HEK293 (cell line): Measurements from ENCODE around the gene ZMYND10.

Experiments used
- CTCF ChIP-seq: fragments of 450-650 bp; formaldehyde crosslinking; IDR thresholded peaks from 2 replicates; pipeline ENCODE4 v1.5.1; 2016; ENCODE audit warnings: missing biosample characterization, missing genetic modification characterization
- SP2 ChIP-seq: fragments of 450-650 bp; formaldehyde crosslinking; IDR thresholded peaks from 2 replicates; pipeline ENCODE4 v1.5.1; 2016; ENCODE audit warnings: missing biosample characterization, missing genetic modification characterization
- TCF7L2 ChIP-seq: IDR thresholded peaks from 2 replicates; pipeline ENCODE4 v1.6.1; 2011; ENCODE audit warnings: low read depth, mild to moderate bottlenecking, inconsistent platforms, low read length, moderate library complexity, borderline replicate concordance
- TRIM28 ChIP-seq: IDR thresholded peaks from 2 replicates; pipeline ENCODE4 v1.6.1; 2011; ENCODE audit warnings: low read length, control low read depth, borderline replicate concordance
- ZBTB26 ChIP-seq: fragments of 450-650 bp; formaldehyde crosslinking; optimal IDR thresholded peaks from 2 replicates; pipeline ENCODE3; 2016; ENCODE audit warnings: missing biosample characterization, mild to moderate bottlenecking, missing genetic modification characterization
- ZBTB7A ChIP-seq: fragments of 450-650 bp; formaldehyde crosslinking; IDR thresholded peaks from 2 replicates; pipeline ENCODE4 v1.5.1; 2016; ENCODE audit warnings: low read depth, missing biosample characterization, missing genetic modification characterization
- ZNF132 ChIP-seq: fragments of 450-650 bp; formaldehyde crosslinking; IDR thresholded peaks from 2 replicates; pipeline ENCODE4 v1.5.1; 2017; ENCODE audit warnings: missing biosample characterization, missing genetic modification characterization, borderline replicate concordance
- ZNF24 ChIP-seq: fragments of 450-650 bp; formaldehyde crosslinking; IDR thresholded peaks from 2 replicates; pipeline ENCODE4 v1.5.1; 2016; ENCODE audit warnings: missing biosample characterization, missing genetic modification characterization
- ZNF302 ChIP-seq: fragments of 450-650 bp; formaldehyde crosslinking; IDR thresholded peaks from 2 replicates; pipeline ENCODE4 v1.5.1; 2016; ENCODE audit warnings: missing biosample characterization, missing genetic modification characterization, low read depth
- ZNF362 ChIP-seq: fragments of 450-650 bp; formaldehyde crosslinking; IDR thresholded peaks from 2 replicates; pipeline ENCODE4 v1.5.1; 2016; ENCODE audit warnings: missing biosample characterization, missing genetic modification characterization
- ZNF501 ChIP-seq: fragments of 450-650 bp; formaldehyde crosslinking; IDR thresholded peaks from 2 replicates; pipeline ENCODE4 v1.5.1; 2016; ENCODE audit warnings: missing biosample characterization, missing genetic modification characterization
- ZNF549 ChIP-seq: fragments of 450-650 bp; IDR thresholded peaks from 2 replicates; pipeline ENCODE4 v1.5.1; 2018; ENCODE audit warnings: missing biosample characterization, missing genetic modification characterization, mild to moderate bottlenecking, inconsistent platforms, moderate library complexity
- ZNF600 ChIP-seq: fragments of 450-650 bp; formaldehyde crosslinking; IDR thresholded peaks from 2 replicates; pipeline ENCODE4 v1.5.1; 2016; ENCODE audit warnings: missing biosample characterization, missing genetic modification characterization
- ZNF658 ChIP-seq: fragments of 450-650 bp; formaldehyde crosslinking; IDR thresholded peaks from 2 replicates; pipeline ENCODE4; 2016; ENCODE audit warnings: missing biosample characterization, missing genetic modification characterization

GRCh38 chr3:50385754-50386153, 40.2 kb upstream of the ZMYND10 start:
- TF ChIP-seq ZNF501 (tag by site-specific recombination) (no peak), ZBTB26 (tag by site-specific recombination) (no peak), ZNF24 (tag by site-specific recombination) (no peak), ZNF549 (tag by site-specific recombination) (no peak), CTCF (no peak), TCF7L2 (no peak), ZNF302 (tag by site-specific recombination) (no peak), SP2 (tag by site-specific recombination) (no peak), TRIM28 (no peak), ZNF132 (tag by site-specific recombination) (no peak), ZNF600 (tag by site-specific recombination) (no peak), ZNF658 (tag by site-specific recombination) (no peak), ZNF362 (tag by site-specific recombination) (no peak), ZBTB7A (tag by site-specific recombination) (no peak)
